Osteoblast (primary cell): Measurements from ENCODE around the gene STXBP4. TPM values are rescaled to one million over a fixed set of nuclear protein-coding genes. Genes with fewer than 3 reads are reported as not detected.
A peak's percentile ranks its signal among the peaks of the same experiment; 100 is the strongest.

Experiments used
- DNase-seq: peaks from one replicate; pipeline ENCODE4 v3.0.0; 2011; ENCODE audit warnings: low spot score, mixed read lengths; ENCODE audit not compliant: insufficient read length; ENCODE audit errors: missing footprints
- H2AFZ ChIP-seq: 2 replicates; pipeline ENCODE4 v1.6.0; 2011; ENCODE audit warnings: mild to moderate bottlenecking, low read length
- H3K27ac ChIP-seq: 2 replicates; pipeline ENCODE4 v1.5.1; 2011; ENCODE audit warnings: mild to moderate bottlenecking, low read depth, low read length, moderate library complexity
- H3K27me3 ChIP-seq: 2 replicates; pipeline ENCODE4 v1.6.0; 2012; ENCODE audit warnings: mild to moderate bottlenecking, control low read depth, inconsistent platforms, low read length, moderate library complexity; ENCODE audit not compliant: insufficient read depth
- H3K36me3 ChIP-seq: 2 replicates; pipeline ENCODE4 v1.5.1; 2011; ENCODE audit warnings: mild to moderate bottlenecking, low read length, control low read depth, moderate library complexity; ENCODE audit not compliant: insufficient read depth
- H3K4me1 ChIP-seq: 2 replicates; pipeline ENCODE4 v1.5.1; 2011; ENCODE audit warnings: mild to moderate bottlenecking, low read length, control low read depth, moderate library complexity; ENCODE audit not compliant: insufficient read depth
- H3K4me2 ChIP-seq: 2 replicates; pipeline ENCODE4 v1.6.0; 2011; ENCODE audit warnings: mild to moderate bottlenecking, low read length; ENCODE audit not compliant: insufficient read depth
- H3K4me3 ChIP-seq: fragments of 200-600 bp; sonication (generic); 3 replicates; pipeline ENCODE4 v1.5.1; 2012; ENCODE audit warnings: mild to moderate bottlenecking, low read length, inconsistent platforms; ENCODE audit not compliant: insufficient read depth
- H3K79me2 ChIP-seq: 2 replicates; pipeline ENCODE4 v1.6.0; 2012; ENCODE audit warnings: mild to moderate bottlenecking, low read length, control low read depth, inconsistent platforms; ENCODE audit not compliant: insufficient read depth
- H3K9me3 ChIP-seq: 2 replicates; pipeline ENCODE4 v1.5.1; 2011; ENCODE audit warnings: low read depth, low read length, control low read depth
- H4K20me1 ChIP-seq: 2 replicates; pipeline ENCODE4 v1.6.0; 2012; ENCODE audit warnings: mild to moderate bottlenecking, low read length, control low read depth; ENCODE audit not compliant: insufficient read depth
- total RNA-seq: library from RNA; depleted of rRNA; stranded (reverse); fragments of >200 nt; gene quantifications from 2 replicates; pipeline ENCODE4 v1.2.3, GENCODE V29; 2012
- TF ChIP-seq, protein P1 (sequence below): IDR thresholded peaks from 2 replicates; pipeline ENCODE4 v1.5.1; 2011; ENCODE audit warnings: mild to moderate bottlenecking, low read depth, low read length, moderate library complexity; ENCODE audit errors: extremely low read depth

Gene STXBP4
- total RNA-seq, 1 donor: 19.2 TPM

DNA sequence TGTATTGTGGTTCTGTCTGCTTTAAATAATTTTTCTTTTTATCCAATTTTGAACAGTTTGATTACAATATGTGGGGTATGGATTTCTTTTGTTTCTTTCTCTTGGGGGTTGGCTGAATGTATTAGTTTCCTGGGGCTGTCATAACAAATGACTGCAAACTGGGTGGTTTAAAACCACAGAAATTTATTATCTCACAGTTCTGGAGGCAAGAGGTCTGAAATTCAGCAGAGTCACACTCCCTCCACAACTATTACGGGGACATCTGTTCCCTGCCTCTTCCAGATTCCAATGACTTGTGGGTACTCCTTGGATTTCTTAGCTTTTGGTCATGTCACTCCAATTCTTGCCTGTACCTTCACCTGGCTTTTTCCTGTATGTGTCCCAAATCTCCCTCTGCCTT is 23.8 kb upstream of the STXBP4 start:
- Histone ChIP-seq H3K4me2 (no peak overlapping the region), H3K27me3 (no peaks in the 10 kb centered on the region), H3K27ac (no peak overlapping the region), H3K79me2 (no peaks in the 10 kb centered on the region), H4K20me1 (no peaks in the 10 kb centered on the region), H3K4me3 (no peak overlapping the region), H3K9me3 (no peaks in the 10 kb centered on the region), H3K36me3 (no peaks in the 10 kb centered on the region), H3K4me1 (peaks cover 15% of the 10 kb centered on the region), H2AFZ (no peak overlapping the region)
- peak; percentile 69 for DNase-seq
- TF ChIP-seq, protein P1, sequence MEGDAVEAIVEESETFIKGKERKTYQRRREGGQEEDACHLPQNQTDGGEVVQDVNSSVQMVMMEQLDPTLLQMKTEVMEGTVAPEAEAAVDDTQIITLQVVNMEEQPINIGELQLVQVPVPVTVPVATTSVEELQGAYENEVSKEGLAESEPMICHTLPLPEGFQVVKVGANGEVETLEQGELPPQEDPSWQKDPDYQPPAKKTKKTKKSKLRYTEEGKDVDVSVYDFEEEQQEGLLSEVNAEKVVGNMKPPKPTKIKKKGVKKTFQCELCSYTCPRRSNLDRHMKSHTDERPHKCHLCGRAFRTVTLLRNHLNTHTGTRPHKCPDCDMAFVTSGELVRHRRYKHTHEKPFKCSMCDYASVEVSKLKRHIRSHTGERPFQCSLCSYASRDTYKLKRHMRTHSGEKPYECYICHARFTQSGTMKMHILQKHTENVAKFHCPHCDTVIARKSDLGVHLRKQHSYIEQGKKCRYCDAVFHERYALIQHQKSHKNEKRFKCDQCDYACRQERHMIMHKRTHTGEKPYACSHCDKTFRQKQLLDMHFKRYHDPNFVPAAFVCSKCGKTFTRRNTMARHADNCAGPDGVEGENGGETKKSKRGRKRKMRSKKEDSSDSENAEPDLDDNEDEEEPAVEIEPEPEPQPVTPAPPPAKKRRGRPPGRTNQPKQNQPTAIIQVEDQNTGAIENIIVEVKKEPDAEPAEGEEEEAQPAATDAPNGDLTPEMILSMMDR: no peak

GRCh38 chr17:54945231-54945630 is 23.3 kb upstream of the STXBP4 start:
- Histone ChIP-seq H3K79me2 (no peaks in the 10 kb centered on the region), H3K4me3 (no peak overlapping the region), H3K27ac (no peak overlapping the region), H4K20me1 (no peaks in the 10 kb centered on the region), H3K9me3 (no peaks in the 10 kb centered on the region), H3K27me3 (no peaks in the 10 kb centered on the region), H3K4me1 (peaks cover 15% of the 10 kb centered on the region), H3K4me2 (no peak overlapping the region), H3K36me3 (no peaks in the 10 kb centered on the region), H2AFZ (no peak overlapping the region)
- no peak for DNase-seq
- TF ChIP-seq, protein P1: no peak

- TF ChIP-seq, protein P1: no peak
- no peaks in the 10 kb centered on the region for H4K20me1 ChIP-seq
- H2AFZ ChIP-seq: no peak overlapping the region
- no peaks in the 10 kb centered on the region for H3K9me3 ChIP-seq
- no peak overlapping the region for H3K4me2 ChIP-seq
- DNase-seq: no peak
- H3K4me3 ChIP-seq: no peak overlapping the region
- no peaks in the 10 kb centered on the region for H3K27me3 ChIP-seq
- peaks cover 15% of the 10 kb centered on the region for H3K4me1 ChIP-seq
- no peaks in the 10 kb centered on the region for H3K79me2 ChIP-seq
- no peak overlapping the region for H3K27ac ChIP-seq
- no peaks in the 10 kb centered on the region for H3K36me3 ChIP-seq
Measured at GRCh38 chr17:54945671-54946070, 22.9 kb upstream of the STXBP4 start.

DNA sequence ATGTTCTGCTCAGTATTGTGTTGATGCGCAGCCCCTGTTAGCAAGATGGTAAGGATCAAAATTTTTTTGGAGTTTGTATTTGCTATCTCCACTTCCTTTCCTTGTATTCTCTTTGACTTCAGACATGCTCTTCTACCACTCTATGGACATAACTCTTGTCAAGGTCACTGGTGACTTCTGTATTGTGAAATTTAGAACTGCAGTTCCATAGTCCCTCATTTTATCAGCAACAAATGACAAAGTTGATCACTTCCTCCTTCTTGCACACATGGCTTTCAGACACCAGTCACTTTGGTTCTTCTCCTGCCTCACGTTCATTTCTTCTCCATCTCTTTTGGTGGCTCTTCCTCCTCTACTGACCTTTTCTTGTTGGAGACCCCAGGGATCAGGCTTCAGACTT is 21.2 kb upstream of the STXBP4 start:
- TF ChIP-seq, protein P1: no peak
- no peaks in the 10 kb centered on the region for H4K20me1 ChIP-seq
- peaks cover 15% of the 10 kb centered on the region for H3K4me1 ChIP-seq
- peaks cover 4% of the 10 kb centered on the region for H3K36me3 ChIP-seq
- DNase-seq: no peak
- no peaks in the 10 kb centered on the region for H3K79me2 ChIP-seq
- no peaks in the 10 kb centered on the region for H3K27me3 ChIP-seq
- H3K4me3 ChIP-seq: no peak overlapping the region
- no peak overlapping the region for H2AFZ ChIP-seq
- no peak overlapping the region for H3K27ac ChIP-seq
- no peak overlapping the region for H3K4me2 ChIP-seq
- H3K9me3 ChIP-seq: no peaks in the 10 kb centered on the region
